HG02870 (cell line): Measurements from ENCODE around the gene TRAPPC12.

Experiments used
- ATAC-seq: cut with Tn5 transposase; IDR thresholded peaks from one replicate; pipeline ENCODE4 v1.9.1; 2021; ENCODE audit warnings: mild to moderate bottlenecking, moderate library complexity; ENCODE audit not compliant: unreplicated experiment

TRAPPC12 gene

DNA sequence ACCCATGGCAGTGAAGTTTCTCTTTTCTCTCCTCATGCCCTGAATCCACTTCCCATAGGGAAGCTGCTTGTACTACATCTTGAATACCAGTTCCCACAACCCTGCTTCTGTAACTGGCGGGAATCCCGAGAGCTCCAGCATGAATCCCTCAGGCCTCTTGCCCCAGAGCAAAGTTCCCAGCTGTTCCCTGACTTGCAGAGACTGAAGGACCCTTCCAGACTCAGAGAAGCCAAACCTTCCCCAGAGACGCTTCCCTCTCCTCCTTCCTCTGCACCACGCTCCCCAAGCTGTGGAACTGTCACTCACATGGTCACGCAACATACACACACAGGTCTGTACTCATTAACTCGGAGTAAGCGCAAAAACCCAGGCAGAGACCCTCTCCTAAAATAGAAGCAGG lies 26.4 kb downstream of the TRAPPC12 start:
- ATAC-seq, result no peak

GRCh38 chr2:3406501-3406900 lies 27.0 kb downstream of the TRAPPC12 start:
- no peak for ATAC-seq

GRCh38 chr2:3408781-3409180 lies 29.3 kb downstream of the TRAPPC12 start:
- ATAC-seq, result no peak

- no peak for ATAC-seq
Observed at GRCh38 chr2:3409627-3410170, 30.2 kb downstream of the TRAPPC12 start.

DNA sequence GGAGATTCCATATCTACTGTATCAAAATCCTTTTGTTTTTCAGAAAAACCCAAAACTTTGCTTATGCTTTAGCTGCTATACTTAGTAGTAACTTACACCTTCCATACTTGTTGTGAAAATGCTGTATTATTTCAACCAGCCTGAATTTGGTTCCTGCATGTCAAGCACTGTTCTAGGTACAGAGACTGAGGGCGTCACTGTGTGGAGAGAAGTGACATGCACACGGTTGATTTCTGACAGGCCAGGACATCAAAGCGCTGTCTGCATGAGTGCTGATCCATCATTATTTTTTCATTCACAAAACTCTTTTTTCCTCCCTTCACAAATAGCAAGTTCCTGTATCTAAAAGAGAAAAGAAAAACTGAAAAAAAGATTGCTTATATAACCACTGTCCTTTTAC lies 31.6 kb downstream of the TRAPPC12 start:
- ATAC-seq, result no peak

GRCh38 chr2:3413697-3414096 lies 34.2 kb downstream of the TRAPPC12 start:
- no peak for ATAC-seq

- no peak for ATAC-seq
Observed at GRCh38 chr2:3414133-3414860, 34.8 kb downstream of the TRAPPC12 start.

- ATAC-seq, result no peak
Observed at GRCh38 chr2:3418766-3419404, 39.4 kb downstream of the TRAPPC12 start.

DNA sequence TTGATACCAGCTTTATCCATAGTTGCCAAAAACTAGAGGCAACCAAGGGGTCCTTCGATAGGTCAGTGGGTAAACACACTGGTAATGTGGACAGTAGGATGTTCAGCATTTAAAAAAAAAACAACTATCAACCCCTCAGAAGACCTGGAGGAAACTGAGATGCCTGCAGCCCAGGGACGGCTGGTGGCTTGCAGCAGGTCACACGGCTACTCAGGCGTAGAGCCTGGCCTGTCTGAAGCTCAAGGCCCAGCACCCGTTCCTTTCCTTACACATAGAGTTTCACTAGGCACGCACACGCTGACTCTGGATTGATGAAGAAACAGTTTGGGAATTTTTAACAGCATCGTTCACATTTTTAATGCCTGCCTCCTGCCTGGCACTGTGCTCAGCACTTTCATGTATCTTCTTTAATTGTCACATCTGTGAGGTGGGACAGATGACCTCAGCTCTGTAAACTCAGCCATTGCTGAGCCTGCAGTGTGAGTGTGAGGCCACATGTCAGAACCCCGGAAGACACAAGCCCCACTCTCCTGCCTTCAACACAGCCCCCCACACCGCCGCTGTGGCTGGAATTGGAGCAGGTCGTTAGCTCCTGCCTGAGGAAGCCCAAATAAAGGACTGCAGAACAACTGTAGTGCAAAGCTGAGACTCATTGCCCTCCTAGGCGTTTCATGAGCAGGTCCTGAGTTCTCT lies 40.7 kb downstream of the TRAPPC12 start:
- ATAC-seq, result no peak

GRCh38 chr2:3420769-3421397 lies 41.4 kb downstream of the TRAPPC12 start:
- no peak for ATAC-seq

- no peak for ATAC-seq
Observed at GRCh38 chr2:3421580-3421979, 42.1 kb downstream of the TRAPPC12 start.

- peak; percentile 32 for ATAC-seq
Observed at GRCh38 chr2:3422161-3422779, 42.8 kb downstream of the TRAPPC12 start.

DNA sequence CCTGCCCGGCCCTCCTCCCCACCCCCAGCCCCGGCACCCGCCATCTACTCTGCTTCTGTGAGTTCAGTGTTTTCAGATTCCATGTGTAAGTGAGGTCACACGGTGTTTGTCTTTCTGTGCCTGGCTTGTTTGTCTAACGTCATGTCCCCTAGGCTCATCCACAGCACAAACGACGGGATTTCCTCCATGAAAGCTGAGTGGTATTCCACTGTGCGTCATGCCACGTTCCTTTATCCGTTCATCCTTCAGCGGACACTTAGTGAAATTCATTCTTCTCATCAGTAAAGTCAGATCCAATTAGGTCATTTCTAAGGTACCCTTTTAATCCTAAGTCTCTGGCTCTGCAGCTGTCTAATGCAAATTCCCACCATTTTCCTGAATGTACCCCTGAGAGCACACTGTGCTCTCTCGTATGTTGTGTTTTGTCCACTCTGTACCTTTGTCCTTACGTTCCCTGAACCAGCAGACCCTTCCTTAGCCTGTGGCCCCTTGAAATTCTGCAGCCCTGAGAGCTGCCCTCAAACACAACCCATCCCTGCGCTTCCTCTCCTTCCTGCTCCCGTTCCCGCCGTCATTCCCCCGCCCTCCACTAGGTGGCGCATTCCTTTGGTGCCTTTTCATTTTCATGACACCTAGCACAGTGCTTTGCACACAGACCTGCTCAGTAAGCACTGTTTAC lies 44.1 kb downstream of the TRAPPC12 start:
- ATAC-seq, result no peak

- ATAC-seq, result no peak
Observed at GRCh38 chr2:3424171-3424795, 44.8 kb downstream of the TRAPPC12 start.

- ATAC-seq, result no peak
Observed at GRCh38 chr2:3426615-3427014, 47.1 kb downstream of the TRAPPC12 start.

DNA sequence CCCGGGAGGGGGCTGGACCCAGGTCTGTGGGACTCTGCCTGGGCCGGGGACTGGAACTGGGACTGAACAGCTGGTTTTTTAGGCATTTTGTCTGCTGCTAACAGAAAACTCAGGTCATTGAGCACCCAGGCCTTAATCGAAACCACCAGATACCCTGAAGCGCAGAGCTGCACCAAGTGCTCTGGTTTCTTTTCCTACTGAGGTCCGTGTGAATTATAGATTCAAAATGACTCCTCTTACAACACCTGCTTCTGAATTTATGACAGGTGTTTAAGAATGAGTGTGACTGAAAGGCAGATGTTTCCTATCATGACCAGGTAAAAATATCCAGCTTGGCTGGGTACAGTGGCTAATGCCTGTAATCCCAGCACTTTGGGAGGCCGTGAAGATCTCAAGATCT lies 47.8 kb downstream of the TRAPPC12 start:
- ATAC-seq, result peak; percentile 88

DNA sequence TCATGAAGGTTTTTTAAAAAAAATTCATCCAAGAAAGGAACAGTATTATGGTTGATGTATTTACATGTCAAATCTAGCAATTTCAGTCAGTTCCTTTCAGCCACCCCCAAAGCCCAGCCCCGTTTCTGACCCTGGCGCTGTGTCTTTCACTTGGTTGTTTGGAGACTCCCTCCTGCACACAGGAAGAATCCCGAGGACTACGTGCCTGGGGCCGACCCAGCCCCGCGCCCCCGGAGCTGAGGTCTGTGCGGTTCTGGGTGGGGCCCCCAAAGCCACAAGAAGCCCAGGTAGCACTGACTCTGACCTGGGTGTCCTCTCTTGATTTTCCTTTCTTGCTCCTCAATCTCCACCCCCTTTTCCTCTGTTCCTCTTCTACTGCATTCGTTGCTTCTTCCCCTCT lies 49.1 kb downstream of the TRAPPC12 start:
- no peak for ATAC-seq

DNA sequence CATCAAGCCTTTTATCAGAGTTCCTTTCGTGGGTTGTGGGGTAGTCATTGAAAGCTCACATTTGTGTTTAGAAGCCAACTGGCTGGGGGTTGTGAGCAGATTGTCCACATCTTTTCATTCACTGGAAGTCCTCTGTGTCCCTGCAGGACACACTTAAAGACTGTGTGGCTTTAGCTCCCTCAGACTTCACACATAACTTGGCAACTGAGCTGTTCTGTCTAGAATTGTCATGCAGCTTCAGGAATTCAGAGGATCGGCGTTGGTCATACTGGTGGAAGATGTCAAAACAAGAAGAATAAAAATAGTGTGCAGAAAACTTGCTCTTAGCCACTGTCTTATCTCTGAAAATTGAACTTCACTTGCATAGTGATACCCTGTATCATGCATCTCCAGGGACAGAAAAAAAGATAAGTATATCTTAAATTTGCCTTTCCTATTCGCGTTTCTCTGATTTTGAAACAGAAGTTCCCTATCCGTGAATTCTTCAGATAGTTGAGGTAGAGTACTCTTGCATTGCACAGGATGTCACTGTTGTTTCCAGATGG lies 49.6 kb downstream of the TRAPPC12 start:
- no peak for ATAC-seq

- no peak for ATAC-seq
Observed at GRCh38 chr2:3430172-3430571, 50.7 kb downstream of the TRAPPC12 start.
